HepG2 (cell line): Measurements from ENCODE around the gene NTM. TPM values are rescaled to one million over a fixed set of nuclear protein-coding genes. Genes with fewer than 3 reads are reported as not detected.

Source experiments
- ATAC-seq: fragments of 200-7000 bp; cut with Tn5 transposase; 3 replicates; pipeline ENCODE4 v1.9.1; 2020; ENCODE audit warnings: mild to moderate bottlenecking, moderate library complexity
- BruUV-seq: library from RNA; stranded (reverse); fragments of 400-500 nt; replicated peaks from 2 replicates; lab custom pipeline; 2021; lab: Mats Ljungman, UMichigan
- CTCF ChIA-PET: fragments of 300-600 bp; formaldehyde crosslinking; extraction: SDS; loops from one replicate; lab custom pipeline; 2021; ENCODE audit warnings: low total read pairs, inconsistent platforms, low intra/inter-chr PET ratio; lab: Yijun Ruan, JAX
- POLR2A ChIA-PET: fragments of 350-600 bp; sonication (Branson Sonifier 250); formaldehyde crosslinking; loops from one replicate; lab custom pipeline; 2020; ENCODE audit warnings: antibody characterized with exemption, inconsistent platforms; lab: Yijun Ruan, JAX
- DNase-seq: peaks from one replicate; pipeline ENCODE4 v3.0.0-alpha.2; 2015; ENCODE audit warnings: low spot score
- FAIRE-seq: peaks from 3 replicates; lab custom pipeline; 2011; peaks lifted over from hg19 to GRCh38; lab: Jason Lieb, UNC
- H2AFZ ChIP-seq: one replicate; pipeline ENCODE4 v1.6.1; 2011; ENCODE audit warnings: low read length, inconsistent platforms
- H3K27ac ChIP-seq: fragments of 300-600 bp; 3 replicates; pipeline ENCODE4 v1.8.0; 2011; ENCODE audit warnings: mixed run types, mild to moderate bottlenecking, mixed read lengths, low read length, inconsistent platforms; ENCODE audit not compliant: insufficient read depth; ENCODE audit errors: extremely low read length
- H3K27me3 ChIP-seq, 2 experiments: fragments of 200-600 bp in 1 of 2; 2 replicates in 1 of 2; 3 replicates in 1 of 2; pipeline versions ENCODE4 v1.6.0 to v1.8.0; 2011; ENCODE audit warnings: low read length in 2 of 2, mild to moderate bottlenecking in 2 of 2, moderate library complexity in 2 of 2, inconsistent platforms in 1 of 2; ENCODE audit not compliant: insufficient read depth in 2 of 2, control insufficient read depth in 1 of 2
- H3K36me3 ChIP-seq, 2 experiments: fragments of 200-600 bp in 1 of 2; replicated peaks in 1 of 2; 2 replicates in 1 of 2; 3 replicates in 1 of 2; pipeline versions ENCODE4 v1.5.1 to v1.8.0; 2011; ENCODE audit warnings: low read length in 2 of 2, inconsistent platforms in 1 of 2; ENCODE audit not compliant: insufficient read depth in 2 of 2, control insufficient read depth in 1 of 2
- H3K4me1 ChIP-seq: 2 replicates; pipeline ENCODE4 v1.5.1; 2012; ENCODE audit warnings: low read length, inconsistent platforms; ENCODE audit not compliant: insufficient read depth
- H3K4me2 ChIP-seq: 2 replicates; pipeline ENCODE4 v1.6.0; 2011; ENCODE audit warnings: low read depth, low read length, inconsistent platforms
- H3K4me3 ChIP-seq, 3 experiments: fragments of 200-600 bp in 1 of 3; sonication (generic), shearing (Covaris generic) in 1 of 3; replicated peaks in 1 of 3; 2 replicates each; pipeline ENCODE4 v1.5.1; 2011 to 2016; ENCODE audit warnings: low read length in 3 of 3, inconsistent platforms in 2 of 3, low read depth in 2 of 3, mild to moderate bottlenecking in 2 of 3, control low read depth in 1 of 3, mixed read lengths in 1 of 3; ENCODE audit not compliant: insufficient read depth in 1 of 3
- H3K79me2 ChIP-seq: one replicate; pipeline ENCODE4 v1.6.1; 2011; ENCODE audit warnings: low read length, inconsistent platforms; ENCODE audit not compliant: insufficient read depth
- H3K9ac ChIP-seq: 2 replicates; pipeline ENCODE4 v1.6.0; 2011; ENCODE audit warnings: mild to moderate bottlenecking, low read depth, low read length, inconsistent platforms; ENCODE audit not compliant: insufficient read depth
- H3K9me3 ChIP-seq: 2 replicates; pipeline ENCODE4 v1.5.1; 2012; ENCODE audit warnings: mild to moderate bottlenecking, low read length
- H4K20me1 ChIP-seq: 2 replicates; pipeline ENCODE4 v1.6.0; 2011; ENCODE audit warnings: inconsistent platforms, mild to moderate bottlenecking, low read length, moderate library complexity; ENCODE audit not compliant: insufficient read depth
- ARNT ChIP-seq: fragments of 450-650 bp; IDR thresholded peaks from 2 replicates; pipeline ENCODE4 v1.6.1; 2017
- KAT7 ChIP-seq: IDR thresholded peaks from 2 replicates; pipeline ENCODE4 v1.6.1; 2018; ENCODE audit warnings: borderline replicate concordance, missing compliant biosample characterization
- TRAFD1 ChIP-seq: sonication (generic); formaldehyde crosslinking; IDR thresholded peaks from 2 replicates; pipeline ENCODE4 v1.5.1; 2020; ENCODE audit warnings: missing genetic modification reagents, mild to moderate bottlenecking, borderline replicate concordance
- ZBTB10 ChIP-seq: sonication (generic); formaldehyde crosslinking; IDR thresholded peaks from 2 replicates; pipeline ENCODE4 v1.4.0; 2020; ENCODE audit warnings: missing genetic modification reagents, borderline replicate concordance
- ZNF468 ChIP-seq: sonication (generic); formaldehyde crosslinking; IDR thresholded peaks from 2 replicates; pipeline ENCODE4 v1.8.0; 2022; ENCODE audit warnings: mild to moderate bottlenecking, moderate library complexity, missing genetic modification reagents
- ZNF792 ChIP-seq: IDR thresholded peaks from 2 replicates; pipeline ENCODE4 v1.6.1; 2016
- WGBS: methylation state at CpG from one replicate; pipeline ENCODE4 v1.1.6; 2017; ENCODE audit warnings: low lambda C conversion rate; 5-methylcytosine and 5-hydroxymethylcytosine counted together
- in situ Hi-C: cut with HindIII; loops from 2 replicates; pipeline ENCODE4 v1.10.0; 2017; ENCODE audit warnings: low pct_unique_long_range_greater_than_20kb; ENCODE audit not compliant: extremely low pct_ligation_motif_present
- intact Hi-C: fragments of 100-400 bp; cut with micrococcal nuclease; formaldehyde crosslinking; loops from one replicate; pipeline ENCODE4 v1.10.0; 2022; ENCODE audit not compliant: unreplicated experiment
- polyA plus RNA-seq, 8 experiments: library from polyadenylated mRNA; depleted of rRNA in 3 of 8; stranded (reverse) in 7 of 8; unstranded in 1 of 8; fragments of >200 nt; fragmentation: Illumina TruSeq in 4 of 8; extraction: Trizol in 4 of 8; gene quantifications; 2 replicates each; pipeline versions ENCODE4 v1.2.1 to v1.2.3, GENCODE V29; 2011 to 2016; ENCODE audit warnings: low read depth in 4 of 8, missing spikeins in 1 of 8, mixed read lengths in 1 of 8; ENCODE audit not compliant: insufficient read depth in 1 of 8
- total RNA-seq, 5 experiments: library from RNA; depleted of rRNA; stranded (reverse); fragments of >200 nt; fragmentation: Illumina TruSeq; extraction: Trizol; gene quantifications; 2 replicates each; pipeline ENCODE4 v1.2.3, GENCODE V29; 2016; ENCODE audit warnings: low read depth in 1 of 5
- TF ChIP-seq, protein P1 (sequence below): sonication (generic); formaldehyde crosslinking; conservative IDR thresholded peaks from 2 replicates; pipeline ENCODE4 v1.4.0; 2020; ENCODE audit warnings: missing genetic modification reagents

NTM gene
- total and polyA plus RNA-seq, 2 of the 13 experiments (the other 11 are each of a cell fraction or from before 2014, with no cell fraction given) = not detected

- H3K4me1 ChIP-seq = no peaks in the 10 kb centered on the region
- BruUV-seq = no TSS peak
Measured at GRCh38 chr11:131642756-131643531, 272.5 kb downstream of the NTM start.

More at GRCh38 chr11:131642756-131643531, 272.5 kb downstream of the NTM start:
- H3K36me3 ChIP-seq = no peaks in the 10 kb centered on the region
- POLR2A ChIA-PET = no interaction called here
- TF ChIP-seq ZBTB10 (CRISPR knock-in tag) (no peak), TRAFD1 (no peak), ZNF468 (no peak), ZNF792 (no peak), KAT7 (CRISPR knock-in tag) (no peak), ARNT (no peak)
- TF ChIP-seq, protein P1, sequence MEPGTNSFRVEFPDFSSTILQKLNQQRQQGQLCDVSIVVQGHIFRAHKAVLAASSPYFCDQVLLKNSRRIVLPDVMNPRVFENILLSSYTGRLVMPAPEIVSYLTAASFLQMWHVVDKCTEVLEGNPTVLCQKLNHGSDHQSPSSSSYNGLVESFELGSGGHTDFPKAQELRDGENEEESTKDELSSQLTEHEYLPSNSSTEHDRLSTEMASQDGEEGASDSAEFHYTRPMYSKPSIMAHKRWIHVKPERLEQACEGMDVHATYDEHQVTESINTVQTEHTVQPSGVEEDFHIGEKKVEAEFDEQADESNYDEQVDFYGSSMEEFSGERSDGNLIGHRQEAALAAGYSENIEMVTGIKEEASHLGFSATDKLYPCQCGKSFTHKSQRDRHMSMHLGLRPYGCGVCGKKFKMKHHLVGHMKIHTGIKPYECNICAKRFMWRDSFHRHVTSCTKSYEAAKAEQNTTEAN (CRISPR knock-in tag) = no peak
- no peak overlapping the region for H3K4me3 ChIP-seq
- DNase-seq (no peak), FAIRE-seq (no peak), ATAC-seq (no peak)
- in situ Hi-C loops = no loop called here
- no peaks in the 10 kb centered on the region for H3K79me2 ChIP-seq
- H3K27ac ChIP-seq = no peak overlapping the region
- intact Hi-C loops = no loop called here
- H3K4me2 ChIP-seq = no peak overlapping the region
- no peak overlapping the region for H2AFZ ChIP-seq
- peaks cover 1 to 27% of the 10 kb centered on the region in 2 experiments; a peak in 2 of 5 replicates for H3K27me3 ChIP-seq
- no peak overlapping the region for H3K9ac ChIP-seq
- H3K9me3 ChIP-seq = no peaks in the 10 kb centered on the region
- no peaks in the 10 kb centered on the region for H4K20me1 ChIP-seq
- CTCF ChIA-PET = no interaction called here
- WGBS = 1% methylated on average over 8 of the region's 15 CpGs
